ENCODE results near the gene LRRC1.

The LRRC1 gene

GRCh38 chr6:53877151-53877550 is 82.3 kb downstream of the LRRC1 start:
- no peak overlapping the region for H3K9ac ChIP-seq (ENCODE audit: low read length)

DNA sequence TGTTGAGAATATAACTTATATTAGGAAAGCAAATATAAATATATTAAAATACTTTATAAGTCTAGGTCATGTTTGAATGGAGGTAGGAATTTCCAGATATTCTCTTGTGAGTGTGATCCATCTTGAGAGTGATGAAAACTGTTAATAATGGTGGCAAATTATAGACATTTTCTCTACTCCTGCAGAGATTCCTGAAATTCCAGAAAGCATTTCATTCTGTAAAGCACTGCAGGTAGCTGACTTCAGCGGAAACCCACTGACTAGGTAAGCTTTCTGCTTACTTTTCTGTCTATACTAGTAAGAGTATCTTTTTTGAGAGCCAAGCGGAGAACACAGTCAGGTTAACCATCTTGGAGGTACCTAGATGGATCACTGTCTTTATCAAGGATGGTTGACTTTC is 84.0 kb downstream of the LRRC1 start:
- DNase-seq = no peak
- Histone ChIP-seq H3K4ac (ENCODE audit: low read depth in 1 of 2, low read length in 2 of 2) (no peak overlapping the region), H3K4me3 (ENCODE audit: insufficient read depth in 1 of 2, low read depth in 1 of 2, low read length in 2 of 2) (no peak overlapping the region), H3K23ac (ENCODE audit: low read length in 2 of 2) (no peak overlapping the region), H3K27ac (ENCODE audit: low read length, poor library complexity, severe bottlenecking) (no peak overlapping the region), H3K36me3 (ENCODE audit: control insufficient read depth in 1 of 2, insufficient read depth in 2 of 2, low read depth in 1 of 2, low read length in 2 of 2) (no peaks in the 10 kb centered on the region), H4K8ac (ENCODE audit: low read length) (no peak overlapping the region), H2BK5ac (ENCODE audit: low read depth, low read length, poor library complexity, severe bottlenecking) (no peak overlapping the region), H3K18ac (ENCODE audit: low read depth in 1 of 2, low read length in 2 of 2) (no peak overlapping the region), H2AK5ac (ENCODE audit: low read length, severe bottlenecking) (no peak overlapping the region), H3K4me1 (ENCODE audit: control insufficient read depth, insufficient read depth, low read depth, low read length) (peaks cover 3% of the 10 kb centered on the region), H2AFZ (ENCODE audit: low read depth, low read length) (no peak overlapping the region), H2BK15ac (ENCODE audit: low read depth, poor library complexity, severe bottlenecking) (no peak overlapping the region), H3K14ac (ENCODE audit: low read length in 2 of 2) (no peak overlapping the region), H3K79me1 (replicated peaks; ENCODE audit: low read length, poor library complexity, severe bottlenecking) (peaks cover 12% of the 10 kb centered on the region), H3K4me2 (ENCODE audit: low read length, poor library complexity, severe bottlenecking) (no peak overlapping the region), H2BK12ac (ENCODE audit: low read length in 2 of 2) (no peak overlapping the region), H3K9me3 (ENCODE audit: control insufficient read depth, low read length) (no peaks in the 10 kb centered on the region), H3K9ac (ENCODE audit: low read length) (no peak overlapping the region), H3K27me3 (ENCODE audit: control insufficient read depth in 1 of 2, insufficient read depth in 1 of 2, low read length in 2 of 2) (no peaks in the 10 kb centered on the region), H2BK120ac (ENCODE audit: low read depth, low read length) (no peak overlapping the region), H4K91ac (ENCODE audit: low read length) (no peak overlapping the region)
- 100% methylated on average over 2 of the region's 2 CpGs for WGBS

More at GRCh38 chr6:53877151-53877550, 82.3 kb downstream of the LRRC1 start:
- Histone ChIP-seq H3K4me2 (ENCODE audit: low read length, poor library complexity, severe bottlenecking) (no peak overlapping the region), H3K14ac (ENCODE audit: low read length in 2 of 2) (no peak overlapping the region), H3K4ac (ENCODE audit: low read depth in 1 of 2, low read length in 2 of 2) (no peak overlapping the region), H3K4me3 (ENCODE audit: insufficient read depth in 1 of 2, low read depth in 1 of 2, low read length in 2 of 2) (no peak overlapping the region), H3K27me3 (ENCODE audit: control insufficient read depth in 1 of 2, insufficient read depth in 1 of 2, low read length in 2 of 2) (no peaks in the 10 kb centered on the region), H2BK120ac (ENCODE audit: low read depth, low read length) (no peak overlapping the region), H2BK5ac (ENCODE audit: low read depth, low read length, poor library complexity, severe bottlenecking) (no peak overlapping the region), H2AFZ (ENCODE audit: low read depth, low read length) (no peak overlapping the region), H3K27ac (ENCODE audit: low read length, poor library complexity, severe bottlenecking) (no peak overlapping the region), H2BK15ac (ENCODE audit: low read depth, poor library complexity, severe bottlenecking) (no peak overlapping the region), H3K9me3 (ENCODE audit: control insufficient read depth, low read length) (no peaks in the 10 kb centered on the region), H3K23ac (ENCODE audit: low read length in 2 of 2) (no peak overlapping the region), H2AK5ac (ENCODE audit: low read length, severe bottlenecking) (no peak overlapping the region), H3K36me3 (ENCODE audit: control insufficient read depth in 1 of 2, insufficient read depth in 2 of 2, low read depth in 1 of 2, low read length in 2 of 2) (peaks cover 0 to 3% of the 10 kb centered on the region in 2 experiments), H3K79me1 (replicated peaks; ENCODE audit: low read length, poor library complexity, severe bottlenecking) (peaks cover 18% of the 10 kb centered on the region), H3K18ac (ENCODE audit: low read depth in 1 of 2, low read length in 2 of 2) (no peak overlapping the region), H4K8ac (ENCODE audit: low read length) (no peak overlapping the region), H2BK12ac (ENCODE audit: low read length in 2 of 2) (no peak overlapping the region), H3K4me1 (ENCODE audit: control insufficient read depth, insufficient read depth, low read depth, low read length) (peaks cover 3% of the 10 kb centered on the region), H4K91ac (ENCODE audit: low read length) (no peak overlapping the region)
- no peak for DNase-seq
- 62% methylated on average over 2 of the region's 2 CpGs for WGBS

- Histone ChIP-seq H3K4me2 (ENCODE audit: low read length, poor library complexity, severe bottlenecking) (no peak overlapping the region), H2BK15ac (ENCODE audit: low read depth, poor library complexity, severe bottlenecking) (no peak overlapping the region), H3K14ac (ENCODE audit: low read length in 2 of 2) (no peak overlapping the region), H3K27me3 (ENCODE audit: control insufficient read depth in 1 of 2, insufficient read depth in 1 of 2, low read length in 2 of 2) (no peaks in the 10 kb centered on the region), H4K8ac (ENCODE audit: low read length) (no peak overlapping the region), H2BK5ac (ENCODE audit: low read depth, low read length, poor library complexity, severe bottlenecking) (no peak overlapping the region), H3K4me1 (ENCODE audit: control insufficient read depth, insufficient read depth, low read depth, low read length) (peaks cover 3% of the 10 kb centered on the region), H3K23ac (ENCODE audit: low read length in 2 of 2) (no peak overlapping the region), H3K9ac (ENCODE audit: low read length) (no peak overlapping the region), H3K27ac (ENCODE audit: low read length, poor library complexity, severe bottlenecking) (no peak overlapping the region), H3K4me3 (ENCODE audit: insufficient read depth in 1 of 2, low read depth in 1 of 2, low read length in 2 of 2) (no peak overlapping the region), H2AK5ac (ENCODE audit: low read length, severe bottlenecking) (no peak overlapping the region), H2BK12ac (ENCODE audit: low read length in 2 of 2) (no peak overlapping the region), H2AFZ (ENCODE audit: low read depth, low read length) (no peak overlapping the region), H3K18ac (ENCODE audit: low read depth in 1 of 2, low read length in 2 of 2) (no peak overlapping the region), H3K79me1 (replicated peaks; ENCODE audit: low read length, poor library complexity, severe bottlenecking) (peaks cover 10% of the 10 kb centered on the region), H2BK120ac (ENCODE audit: low read depth, low read length) (no peak overlapping the region), H3K36me3 (ENCODE audit: control insufficient read depth in 1 of 2, insufficient read depth in 2 of 2, low read depth in 1 of 2, low read length in 2 of 2) (no peaks in the 10 kb centered on the region), H4K91ac (ENCODE audit: low read length) (no peak overlapping the region), H3K4ac (ENCODE audit: low read depth in 1 of 2, low read length in 2 of 2) (no peak overlapping the region), H3K9me3 (ENCODE audit: control insufficient read depth, low read length) (no peaks in the 10 kb centered on the region)
- no peak for DNase-seq
- whole genome bisulfite sequencing = 76% methylated on average over 3 of the region's 4 CpGs
These were observed 84.8 kb downstream of the LRRC1 start for GRCh38 chr6:53879608-53880007.

GRCh38 chr6:53887316-53887715 is 92.5 kb downstream of the LRRC1 start:
- 83% methylated on average over 1 of the region's 2 CpGs for WGBS
- no peak for DNase-seq

More at GRCh38 chr6:53887316-53887715, 92.5 kb downstream of the LRRC1 start:
- Histone ChIP-seq H3K9ac (ENCODE audit: low read length) (no peak overlapping the region), H2BK15ac (ENCODE audit: low read depth, poor library complexity, severe bottlenecking) (no peak overlapping the region), H3K4me1 (ENCODE audit: control insufficient read depth, insufficient read depth, low read depth, low read length) (no peaks in the 10 kb centered on the region), H3K4me3 (ENCODE audit: insufficient read depth in 1 of 2, low read depth in 1 of 2, low read length in 2 of 2) (no peak overlapping the region), H3K4ac (ENCODE audit: low read depth in 1 of 2, low read length in 2 of 2) (no peak overlapping the region), H3K36me3 (ENCODE audit: control insufficient read depth in 1 of 2, insufficient read depth in 2 of 2, low read depth in 1 of 2, low read length in 2 of 2) (no peaks in the 10 kb centered on the region), H3K14ac (ENCODE audit: low read length in 2 of 2) (no peak overlapping the region), H3K27ac (ENCODE audit: low read length, poor library complexity, severe bottlenecking) (no peak overlapping the region), H2AFZ (ENCODE audit: low read depth, low read length) (no peak overlapping the region), H2BK12ac (ENCODE audit: low read length in 2 of 2) (no peak overlapping the region), H3K18ac (ENCODE audit: low read depth in 1 of 2, low read length in 2 of 2) (no peak overlapping the region), H3K4me2 (ENCODE audit: low read length, poor library complexity, severe bottlenecking) (no peak overlapping the region), H3K9me3 (ENCODE audit: control insufficient read depth, low read length) (no peaks in the 10 kb centered on the region), H3K79me1 (replicated peaks; ENCODE audit: low read length, poor library complexity, severe bottlenecking) (peaks cover 5% of the 10 kb centered on the region), H3K27me3 (ENCODE audit: control insufficient read depth in 1 of 2, insufficient read depth in 1 of 2, low read length in 2 of 2) (no peaks in the 10 kb centered on the region), H4K91ac (ENCODE audit: low read length) (no peak overlapping the region), H2BK120ac (ENCODE audit: low read depth, low read length) (peak overlapping the region; percentile 30), H4K8ac (ENCODE audit: low read length) (no peak overlapping the region), H3K23ac (ENCODE audit: low read length in 2 of 2) (peak overlapping the region in 1 of 2 experiments; percentile 69), H2BK5ac (ENCODE audit: low read depth, low read length, poor library complexity, severe bottlenecking) (no peak overlapping the region), H2AK5ac (ENCODE audit: low read length, severe bottlenecking) (peak overlapping the region; percentile 76)
